HG03175 (cell line): ENCODE data around the gene TEX13D.
"Not testable (repeated sequence)": the region's sequence is repeated elsewhere in the genome, so short reads cannot be mapped to it uniquely, and the experiment has no call there.

Source experiments
- ATAC-seq: cut with Tn5 transposase; IDR thresholded peaks from one replicate; pipeline ENCODE4 v1.9.1; 2021; ENCODE audit warnings: mild to moderate bottlenecking, moderate library complexity; ENCODE audit not compliant: unreplicated experiment

Gene TEX13D

GRCh38 chrX:124332481-124333424, at the start of gene TEX13D:
TEX13D (plus strand) TSS chrX:124332660; CDS start chrX:124332918, 258 bp downstream.
- ATAC-seq: no peak

- no peak for ATAC-seq
Measured at GRCh38 chrX:124289443-124289842, 43.0 kb upstream of the TEX13D start.

- no peak for ATAC-seq
Measured at GRCh38 chrX:124293810-124294209, 38.6 kb upstream of the TEX13D start.

GRCh38 chrX:124299323-124299722, 33.1 kb upstream of the TEX13D start:
- not testable (repeated sequence) for ATAC-seq

GRCh38 chrX:124300405-124300804, 32.1 kb upstream of the TEX13D start:
- ATAC-seq: peak; percentile 66

- no peak for ATAC-seq
Measured at GRCh38 chrX:124307253-124307907, 25.1 kb upstream of the TEX13D start.

GRCh38 chrX:124325732-124326131, 6.7 kb upstream of the TEX13D start:
- no peak for ATAC-seq

GRCh38 chrX:124328765-124329164, 3.7 kb upstream of the TEX13D start:
- no peak for ATAC-seq

- peak; percentile 45 for ATAC-seq
Measured at GRCh38 chrX:124333862-124334261, 1.4 kb downstream of the TEX13D start.

GRCh38 chrX:124334555-124334954, 2.1 kb downstream of the TEX13D start:
- ATAC-seq: not testable (repeated sequence)

GRCh38 chrX:124335598-124335997, 3.1 kb downstream of the TEX13D start:
- no peak for ATAC-seq

GRCh38 chrX:124337916-124338315, 5.5 kb downstream of the TEX13D start:
- ATAC-seq: no peak

- ATAC-seq: no peak
Measured at GRCh38 chrX:124338733-124339514, 6.5 kb downstream of the TEX13D start.

GRCh38 chrX:124341396-124342132, 9.1 kb downstream of the TEX13D start:
- ATAC-seq: no peak

GRCh38 chrX:124342174-124342867, 9.9 kb downstream of the TEX13D start:
- no peak for ATAC-seq

- no peak for ATAC-seq
Measured at GRCh38 chrX:124343016-124343415, 10.6 kb downstream of the TEX13D start.

- peak; percentile 50 for ATAC-seq
Measured at GRCh38 chrX:124344246-124344645, 11.8 kb downstream of the TEX13D start.

GRCh38 chrX:124346117-124346876, 13.8 kb downstream of the TEX13D start, which contains the start of gene SH2D1A:
SH2D1A (plus strand) TSS chrX:124346563; CDS start chrX:124346643, 80 bp downstream.
- no peak for ATAC-seq

GRCh38 chrX:124346877-124347241, 14.4 kb downstream of the TEX13D start:
- no peak for ATAC-seq
